Ecto neural progenitor cell (in vitro differentiated cells): ENCODE measurements around the gene ANXA2.
A peak's percentile ranks its signal among the peaks of the same experiment; 100 is the strongest.
"Not testable (repeated sequence)": the region's sequence is repeated elsewhere in the genome, so short reads cannot be mapped to it uniquely, and the experiment has no call there.

Experiments used
- DNase-seq: peaks from one replicate; pipeline ENCODE4 v3.0.0-alpha.2; 2018; ENCODE audit warnings: low spot score

Gene ANXA2

DNA sequence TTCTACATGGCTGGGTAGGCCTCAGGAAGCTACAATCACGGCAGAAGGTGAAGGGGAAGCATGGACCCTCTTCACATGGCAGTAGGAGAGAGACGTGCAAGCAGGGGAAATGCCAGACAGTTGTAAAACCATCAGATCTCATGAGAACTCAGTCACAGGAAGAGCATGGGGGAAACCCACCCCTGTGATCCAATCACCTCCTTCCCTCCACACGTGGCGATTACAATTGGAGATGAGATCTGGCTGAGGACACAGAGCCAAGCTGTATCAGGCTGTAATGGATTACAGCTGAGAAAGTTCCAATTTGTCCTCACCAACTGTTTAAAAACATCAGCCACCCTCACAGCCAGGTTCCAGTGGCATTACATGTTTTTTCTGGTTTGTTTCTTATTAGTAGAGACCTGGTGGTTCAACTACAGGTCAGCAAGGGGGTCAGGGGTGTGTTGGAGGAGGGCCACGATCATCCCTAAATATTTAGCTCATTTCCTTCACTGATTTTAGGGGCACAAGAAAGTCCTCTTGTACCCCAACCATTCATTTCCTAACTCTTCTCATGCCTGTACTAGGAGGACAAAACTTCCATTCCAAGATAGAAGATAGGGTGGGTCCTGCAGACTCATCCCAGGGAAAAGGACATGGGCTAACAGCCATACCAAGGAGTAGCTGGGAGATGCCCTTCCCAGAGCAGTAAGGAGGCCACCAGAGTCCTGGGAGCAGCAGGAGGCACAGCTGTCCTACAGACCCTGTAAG, 54.4 kb downstream of the ANXA2 start:
- DNase-seq: no peak

DNA sequence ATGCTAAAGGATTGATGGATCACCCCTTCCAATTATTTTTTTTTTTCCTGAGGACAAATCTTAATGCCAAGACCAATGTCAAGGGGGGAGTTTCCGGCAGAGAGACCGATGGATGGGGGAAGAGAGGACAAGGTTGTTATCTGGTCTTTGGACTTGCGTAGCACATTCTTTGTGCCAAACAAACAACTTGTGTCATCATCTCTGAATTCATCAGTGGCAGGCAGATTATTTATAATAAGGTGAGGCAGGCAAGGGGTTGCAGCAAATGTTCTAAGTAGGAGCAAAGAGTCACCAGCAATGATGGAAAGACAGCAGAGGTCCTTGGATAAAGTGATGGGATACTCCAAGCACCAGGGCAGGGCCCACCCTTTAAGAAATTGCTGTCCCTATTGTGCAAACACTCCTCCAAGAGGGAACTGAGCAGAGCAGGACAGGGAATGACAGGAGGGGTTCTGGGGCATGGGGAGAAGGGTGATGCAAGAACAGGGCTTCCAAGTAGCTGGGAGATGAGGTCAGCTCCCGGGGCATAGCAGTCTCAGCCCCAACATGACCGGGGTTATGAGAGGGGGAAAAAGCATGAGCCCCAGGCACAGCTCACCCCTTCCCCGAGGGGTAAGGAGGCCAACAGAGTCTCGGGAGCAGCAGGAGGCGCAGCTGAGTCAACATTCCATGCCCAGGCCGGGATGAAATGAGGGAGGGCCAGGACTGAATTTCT, 57.4 kb downstream of the ANXA2 start:
- no peak for DNase-seq

DNA sequence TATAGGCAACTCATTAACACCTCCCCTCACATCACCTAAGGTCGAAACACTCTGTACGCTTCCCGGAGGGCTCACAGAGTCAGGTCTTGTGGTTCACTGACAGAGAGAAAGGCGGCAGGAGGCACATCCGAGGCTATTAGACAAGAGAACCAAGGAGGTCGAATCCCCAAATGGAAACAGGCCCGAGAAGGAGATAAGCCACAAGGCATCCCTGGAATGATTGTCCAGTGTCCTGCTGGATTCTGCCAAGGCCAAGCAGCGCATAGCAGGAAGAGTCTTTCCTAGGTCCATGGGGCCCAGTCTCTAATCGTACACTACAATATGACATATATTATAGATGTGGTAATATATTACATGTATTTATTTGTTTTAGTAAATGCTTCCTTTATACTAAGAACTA, 58.5 kb downstream of the ANXA2 start:
- DNase-seq: no peak

DNA sequence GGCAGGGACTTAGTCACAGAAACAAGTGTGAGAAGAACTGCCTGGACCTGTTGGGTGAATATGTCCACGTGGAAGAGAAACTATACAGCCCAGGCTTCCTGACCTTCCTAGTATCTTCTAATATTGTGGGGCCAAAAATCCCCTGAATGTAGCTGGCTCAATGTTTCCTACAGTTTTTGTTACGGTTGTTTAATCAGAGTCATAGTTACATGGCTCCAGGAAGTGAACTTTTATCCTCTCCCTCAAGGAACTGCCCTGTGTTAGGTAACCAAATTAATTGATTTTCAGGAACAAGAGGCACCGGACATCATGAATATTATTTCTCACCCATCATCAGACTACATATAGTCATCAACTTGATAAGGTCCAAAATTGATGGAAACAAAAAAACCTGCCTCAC, 59.0 kb downstream of the ANXA2 start:
- DNase-seq: no peak

DNA sequence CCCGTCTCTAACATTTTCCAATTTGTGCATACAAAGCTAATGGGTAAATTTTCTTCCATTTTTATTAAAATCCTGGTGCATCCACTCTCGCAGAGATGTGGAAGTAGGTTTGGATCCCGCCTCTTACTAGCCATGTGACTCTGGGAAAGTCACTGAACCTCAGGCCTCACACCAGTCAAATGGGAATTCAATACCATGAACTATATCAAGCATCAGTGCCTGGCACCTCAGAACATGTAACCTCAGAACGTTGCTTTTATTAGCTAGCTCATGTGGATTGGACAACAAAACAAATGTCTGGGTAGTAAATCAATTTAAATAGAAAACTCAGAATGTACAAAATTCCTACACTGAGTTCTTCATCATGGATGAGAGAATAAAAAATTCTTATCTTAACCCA, 60.7 kb downstream of the ANXA2 start:
- DNase-seq: no peak

DNA sequence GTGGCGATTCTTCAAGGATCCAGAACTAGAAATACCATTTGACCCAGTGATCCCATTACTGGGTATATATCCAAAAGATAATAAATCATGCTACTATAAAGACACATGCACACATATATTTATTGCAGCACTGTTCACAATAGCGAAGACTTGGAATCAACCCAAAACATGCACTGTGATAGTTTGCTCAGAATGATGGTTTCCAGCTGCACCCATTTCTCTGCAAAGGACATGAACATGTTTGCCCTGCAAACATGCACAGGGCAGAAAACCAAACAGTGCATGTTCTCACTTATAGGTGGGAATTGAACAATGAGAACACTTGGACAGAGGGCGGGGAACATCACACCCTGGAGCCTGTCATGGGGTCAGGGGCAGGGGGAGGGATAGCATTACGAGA, 62.5 kb downstream of the ANXA2 start:
- DNase-seq: not testable (repeated sequence)

DNA sequence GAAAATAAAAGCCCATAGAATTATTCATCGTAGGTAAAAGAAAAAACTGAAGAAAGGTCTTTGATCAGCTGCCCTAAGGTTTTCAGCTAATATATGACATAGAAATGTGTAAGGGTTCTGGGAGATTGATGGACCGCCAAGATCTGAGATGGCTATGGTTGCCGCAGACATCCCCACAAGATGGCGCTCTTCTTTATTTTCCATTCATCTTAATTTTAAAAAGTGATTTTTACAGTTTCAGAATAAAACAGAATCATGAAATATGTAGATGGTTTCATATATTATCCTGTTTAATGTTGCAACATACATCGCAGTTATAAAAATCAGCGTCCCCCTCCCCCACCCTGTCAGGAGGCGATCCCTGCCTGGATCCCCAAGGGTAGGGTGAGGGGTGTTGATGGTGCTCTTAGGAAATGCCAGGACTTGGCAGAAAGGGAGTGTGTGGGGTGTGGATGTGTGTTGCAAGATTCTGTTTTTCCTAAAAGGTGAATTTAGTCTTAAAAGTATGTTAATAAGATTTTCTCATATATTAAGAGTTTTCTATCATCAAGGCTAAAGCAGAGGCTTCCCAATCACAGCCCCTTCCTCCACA, 68.8 kb downstream of the ANXA2 start:
- DNase-seq: no peak

DNA sequence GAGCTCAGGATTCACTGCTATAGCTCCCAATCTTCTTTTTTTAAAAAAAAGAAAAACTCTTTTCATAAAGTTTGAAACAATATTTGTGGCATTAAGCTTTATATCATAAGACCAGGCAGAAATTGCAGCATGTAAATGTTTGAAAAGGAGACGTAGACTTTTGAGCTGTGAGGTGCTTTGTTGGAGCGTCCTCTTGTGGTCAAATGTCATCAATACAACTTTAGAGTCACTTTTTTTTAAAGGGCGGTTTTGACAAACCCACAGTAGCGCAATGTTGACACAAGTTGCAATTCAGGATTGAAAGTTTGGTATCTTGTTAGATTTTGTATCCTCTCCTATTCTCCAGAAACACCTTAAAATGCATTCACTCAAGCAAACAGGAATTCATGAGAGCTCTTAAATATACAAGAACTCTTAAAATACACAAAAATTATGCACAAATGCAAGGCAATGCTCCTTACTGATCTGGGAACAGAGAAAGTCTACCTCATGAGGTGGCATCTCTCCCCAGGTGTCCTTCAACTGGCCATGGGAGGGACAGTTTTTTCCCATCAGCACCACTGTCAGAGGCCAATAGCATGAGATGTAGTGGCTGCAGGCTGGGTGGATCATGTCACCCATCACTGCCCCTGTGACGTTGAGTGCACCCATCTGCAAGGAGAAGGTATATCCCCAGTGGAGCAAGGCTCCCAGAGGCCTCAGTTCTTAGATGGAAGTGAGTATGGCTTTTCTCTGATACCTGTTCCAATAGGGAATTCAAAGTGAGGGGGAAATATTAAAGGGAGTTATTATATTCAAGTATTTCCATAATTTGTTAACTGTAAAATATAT, 70.7 kb downstream of the ANXA2 start:
- no peak for DNase-seq

DNA sequence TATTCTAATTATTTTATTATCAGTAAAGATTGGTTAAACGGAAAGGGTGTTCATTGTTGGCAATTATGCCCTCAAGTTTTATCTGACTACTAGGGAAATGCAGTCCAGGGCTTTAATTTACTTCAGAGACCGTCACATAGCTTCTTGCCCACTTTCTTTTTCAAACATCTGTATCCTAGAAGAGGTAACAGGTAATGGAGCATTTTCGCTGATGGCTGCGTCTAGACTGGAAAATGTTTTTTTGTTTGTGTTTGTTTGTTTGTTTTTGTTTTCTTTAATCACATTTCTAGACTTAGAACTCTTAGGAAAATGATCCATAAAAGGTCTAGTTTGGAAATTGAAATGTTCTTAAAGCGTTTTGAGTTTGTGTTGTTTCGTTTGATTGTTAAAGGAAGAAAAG, 71.4 kb downstream of the ANXA2 start:
- no peak for DNase-seq

DNA sequence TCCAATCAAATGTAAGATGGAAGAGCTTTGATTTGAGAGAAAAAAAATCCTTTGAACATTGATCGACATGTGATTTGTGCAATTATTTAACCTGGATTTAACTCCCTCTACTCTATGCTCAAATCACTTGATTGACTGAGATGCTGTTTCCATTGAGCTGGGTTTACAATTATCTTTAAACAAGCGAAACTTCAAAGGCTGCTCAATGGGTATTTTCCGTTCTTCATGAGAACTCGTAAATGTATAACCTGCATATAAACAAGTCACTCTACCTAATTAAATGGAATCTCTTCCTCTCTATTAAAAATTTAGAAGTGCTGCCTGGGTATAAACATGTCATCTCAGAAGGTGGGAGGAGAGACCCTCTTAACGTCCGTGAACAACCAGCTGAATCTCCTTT, 71.9 kb downstream of the ANXA2 start:
- DNase-seq: no peak

DNA sequence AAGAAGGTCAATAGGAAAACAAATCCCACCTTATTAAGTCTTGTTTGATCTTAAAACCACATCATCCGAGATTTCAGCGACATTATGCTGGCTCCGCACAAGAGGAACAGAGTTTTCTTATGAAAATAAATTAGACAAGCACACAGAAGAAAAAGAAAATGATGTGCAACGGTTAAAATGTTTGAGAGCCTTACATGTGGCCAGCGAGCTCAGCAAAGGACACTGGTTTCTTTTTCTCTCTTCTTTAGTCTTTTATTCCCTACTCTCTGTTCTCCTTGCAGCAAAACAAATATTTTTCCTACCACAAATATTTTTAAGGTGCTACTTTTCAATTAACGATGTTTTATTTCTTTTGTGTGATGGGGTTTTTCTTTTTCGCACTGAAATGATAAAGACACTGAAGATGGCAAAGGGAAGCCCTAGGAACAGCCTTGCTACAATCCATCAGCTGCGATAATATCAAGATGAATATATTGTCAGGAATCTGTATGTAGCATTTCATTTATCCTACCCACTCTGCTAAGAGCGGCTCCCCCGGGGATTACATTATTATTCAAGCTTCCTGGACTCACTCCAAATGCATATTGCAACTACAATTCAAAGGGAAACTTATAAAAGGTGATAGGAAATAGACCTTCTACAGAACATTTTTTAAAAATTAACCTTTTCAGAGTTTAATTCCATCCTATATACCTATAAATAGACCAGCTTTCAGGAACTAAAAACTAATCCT, 72.9 kb downstream of the ANXA2 start:
- no peak for DNase-seq

DNA sequence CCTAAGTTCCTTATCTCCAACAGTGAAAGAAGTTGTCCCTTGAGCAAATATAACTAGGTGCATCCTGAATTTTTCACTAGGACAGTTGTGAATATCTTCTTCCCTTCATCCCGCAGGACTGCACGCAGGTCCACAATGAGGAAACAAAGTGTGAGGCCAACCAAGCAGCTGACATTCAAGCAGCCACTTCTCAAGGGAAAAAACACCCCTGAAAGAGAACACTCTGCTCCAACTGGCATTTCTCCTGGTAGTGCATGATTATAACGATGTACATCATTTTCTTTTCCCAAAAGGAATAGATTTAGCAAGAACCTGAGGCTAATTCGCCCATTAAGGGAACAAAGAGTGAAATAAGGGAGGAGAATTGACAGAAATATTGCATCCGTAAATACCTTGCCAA, 74.5 kb downstream of the ANXA2 start:
- DNase-seq: no peak

DNA sequence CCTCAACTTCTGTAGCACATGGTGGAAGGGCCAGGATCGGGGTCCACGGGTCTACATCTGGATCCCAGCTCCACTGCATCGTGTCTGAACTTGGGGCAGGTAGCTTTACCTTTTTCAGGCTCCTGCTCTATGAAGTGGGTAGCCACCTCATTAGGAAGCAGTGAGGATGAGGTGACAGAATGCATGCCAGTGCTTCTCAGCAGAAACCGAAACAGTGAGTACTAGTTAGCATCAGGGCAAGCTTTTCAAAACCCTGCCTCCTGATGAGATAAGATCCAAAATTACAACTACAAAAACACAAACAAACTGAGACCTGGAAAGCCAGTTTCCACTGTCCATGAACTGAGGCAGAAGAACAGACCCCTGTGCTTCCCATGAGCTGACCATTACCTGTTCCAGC, 77.4 kb downstream of the ANXA2 start:
- DNase-seq: no peak

DNA sequence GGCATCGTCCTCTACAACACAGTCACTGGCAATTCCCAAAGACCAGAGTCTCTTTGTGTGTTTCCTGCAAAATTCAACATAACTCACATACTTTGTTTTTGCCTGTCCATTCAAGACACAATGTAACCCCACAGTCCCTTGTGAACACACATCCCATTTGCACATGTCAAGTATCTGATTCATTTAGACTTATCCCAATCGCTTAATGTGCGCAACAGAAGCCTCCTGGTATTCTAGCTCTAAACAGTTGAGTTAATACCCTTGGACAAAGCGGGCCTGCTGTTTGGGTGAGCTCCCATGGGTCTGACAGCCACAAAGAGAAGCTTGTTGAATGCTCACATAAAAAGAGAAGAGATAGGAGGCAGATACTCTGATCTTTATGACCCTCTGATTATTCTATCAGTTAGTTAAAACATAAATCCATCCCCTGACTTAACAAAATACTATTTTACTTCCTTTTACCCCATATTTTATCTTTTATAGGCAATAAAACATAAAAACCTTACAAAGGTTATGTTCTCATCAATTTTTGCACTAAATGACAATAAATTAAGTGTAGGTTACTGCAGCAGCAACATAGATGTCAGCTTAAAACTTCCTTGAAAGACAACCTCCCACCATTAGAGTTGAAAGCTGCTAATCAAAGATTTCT, 79.4 kb downstream of the ANXA2 start:
- peak; percentile 34 for DNase-seq

DNA sequence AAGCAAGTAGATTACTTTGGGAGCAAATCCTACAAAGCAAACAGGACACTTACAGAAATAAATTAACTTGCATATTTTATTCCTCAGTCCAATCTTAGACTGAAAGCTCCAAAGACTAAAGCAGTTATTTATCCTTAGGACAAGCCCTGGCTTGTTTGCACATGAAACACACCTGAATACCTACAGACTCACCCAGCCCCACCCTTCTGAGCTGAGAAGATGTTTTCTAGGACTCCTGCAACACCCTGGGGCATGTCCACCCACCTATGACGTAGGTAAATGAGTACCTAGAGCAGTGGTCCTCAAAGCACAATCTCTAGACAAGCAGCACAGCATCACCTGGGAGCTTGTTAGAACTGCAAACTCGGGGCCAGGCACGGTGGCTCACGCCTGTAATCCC, 80.8 kb downstream of the ANXA2 start:
- DNase-seq: no peak

DNA sequence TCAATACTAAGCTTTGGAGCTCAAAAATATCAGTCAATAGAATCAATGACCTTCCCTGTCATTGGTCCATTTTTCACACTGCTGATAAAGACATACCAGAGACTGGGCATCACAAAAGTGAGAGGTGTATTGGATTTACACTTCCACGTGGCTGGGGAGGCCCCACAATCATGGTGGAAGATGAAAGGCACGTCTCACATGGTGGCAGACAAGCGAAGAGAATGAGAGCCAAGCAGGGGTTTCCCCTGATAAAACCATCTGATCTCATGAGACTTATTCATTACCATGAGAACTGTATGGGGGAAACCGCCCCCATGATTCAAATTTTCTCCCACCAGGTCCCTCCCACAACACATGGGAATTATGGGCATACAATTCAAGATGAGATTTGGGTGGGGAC, 81.9 kb downstream of the ANXA2 start:
- DNase-seq: no peak

DNA sequence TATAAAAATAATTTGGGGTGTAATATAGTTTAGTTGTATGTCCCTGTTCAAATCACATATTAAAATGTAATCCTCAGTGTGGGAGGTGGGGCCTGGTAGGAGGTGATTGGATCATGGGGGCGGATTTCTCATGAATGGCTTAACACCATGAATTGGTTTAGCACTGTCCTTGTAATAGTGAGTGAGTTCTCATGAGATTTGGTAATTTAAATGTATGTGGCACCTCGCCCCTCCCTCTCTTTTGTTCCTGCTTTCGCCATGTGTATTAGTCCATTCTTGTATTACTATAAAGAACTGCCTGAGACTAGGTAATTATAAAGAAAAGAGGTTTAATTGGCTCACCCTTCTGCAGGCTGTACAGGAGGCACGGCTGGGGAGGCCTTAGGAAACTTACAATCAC, 83.9 kb downstream of the ANXA2 start:
- DNase-seq: no peak

DNA sequence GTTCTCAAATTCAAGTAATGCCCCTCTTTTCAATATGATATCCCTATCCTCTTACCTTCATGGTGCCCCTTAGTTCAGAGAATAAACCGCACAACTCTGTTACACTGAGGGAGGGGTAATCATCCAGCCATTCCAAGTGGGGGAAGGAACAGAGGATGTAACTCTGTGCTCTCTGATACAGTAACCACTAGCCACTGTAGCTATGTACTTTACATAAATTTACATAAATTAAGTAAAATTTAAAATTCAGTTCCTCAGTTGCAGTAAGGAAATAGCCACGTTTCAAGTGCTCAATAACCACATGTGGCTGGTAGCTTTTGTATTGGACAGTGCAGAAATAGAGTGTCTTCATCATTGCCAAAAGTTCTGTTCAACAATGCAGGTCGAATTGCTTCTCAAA, 90.8 kb downstream of the ANXA2 start:
- DNase-seq: no peak

DNA sequence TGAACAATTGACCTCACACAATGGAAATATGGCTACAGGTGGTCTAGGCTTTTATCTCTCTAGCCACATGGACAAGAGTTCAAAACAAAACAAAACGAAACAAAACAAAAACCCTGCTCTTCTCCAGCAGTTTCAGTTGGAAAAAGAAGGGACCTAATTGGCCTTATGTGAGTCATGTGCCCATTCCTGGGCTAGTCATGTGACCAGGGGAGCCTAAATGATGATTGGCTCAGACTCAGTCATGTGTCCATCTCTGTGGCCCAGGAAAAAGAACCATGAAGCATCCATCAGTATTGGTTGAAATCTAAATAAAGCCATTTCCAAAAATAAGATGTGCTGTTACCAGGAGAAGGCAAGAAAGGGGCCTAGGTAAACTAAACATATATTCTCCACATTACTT, 96.8 kb downstream of the ANXA2 start:
- DNase-seq: no peak

DNA sequence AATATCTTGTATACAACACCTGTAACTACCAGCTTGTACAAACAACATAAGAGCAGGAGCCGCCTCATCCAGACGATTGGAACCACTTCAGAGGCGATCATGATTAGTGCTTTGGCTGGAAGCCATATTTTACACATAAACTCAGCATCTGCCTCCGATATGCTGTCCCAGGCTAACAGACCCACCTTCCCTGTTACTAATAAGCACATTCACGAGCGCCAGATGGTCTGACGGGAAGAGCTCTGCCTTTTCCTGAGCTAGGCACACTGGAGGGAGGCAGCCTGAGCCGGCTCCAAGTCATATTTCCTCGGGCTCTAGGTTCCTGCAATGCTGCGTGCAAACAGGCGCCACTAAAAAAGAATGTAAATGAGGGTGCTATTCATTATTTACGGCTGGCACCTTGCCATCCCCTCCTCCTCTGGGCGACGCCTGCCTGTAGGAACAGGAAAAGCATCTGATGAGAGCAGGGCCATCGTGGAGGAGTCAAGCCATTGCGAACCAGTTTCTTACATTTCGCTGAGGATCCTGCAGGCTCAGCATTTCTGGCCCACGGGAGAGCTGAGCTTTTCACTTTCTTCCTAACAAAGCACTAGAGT, 98.2 kb downstream of the ANXA2 start:
- DNase-seq: no peak
